HEK293T (cell line): ENCODE measurements around the gene EP300.

Source experiments
- ARNT ChIP-seq: fragments of 450-650 bp; IDR thresholded peaks from 2 replicates; pipeline ENCODE4 v1.6.1; 2017; ENCODE audit warnings: mild to moderate bottlenecking
- BHLHE40 ChIP-seq: fragments of 450-650 bp; IDR thresholded peaks from 2 replicates; pipeline ENCODE4 v1.6.1; 2016; ENCODE audit warnings: mild to moderate bottlenecking, moderate library complexity, borderline replicate concordance
- ELF4 ChIP-seq: fragments of 450-650 bp; IDR thresholded peaks from 2 replicates; pipeline ENCODE4 v1.6.1; 2017; ENCODE audit warnings: antibody characterized with exemption
- FOXA1 ChIP-seq: fragments of 450-650 bp; IDR thresholded peaks from 2 replicates; pipeline ENCODE4 v1.6.1; 2016; ENCODE audit warnings: mild to moderate bottlenecking
- FOXK2 ChIP-seq: fragments of 450-650 bp; IDR thresholded peaks from 2 replicates; pipeline ENCODE4 v1.6.1; 2016; ENCODE audit warnings: mild to moderate bottlenecking
- FOXM1 ChIP-seq: fragments of 450-650 bp; IDR thresholded peaks from 2 replicates; pipeline ENCODE4 v1.6.1; 2017; ENCODE audit warnings: mild to moderate bottlenecking, borderline replicate concordance
- L3MBTL2 ChIP-seq: fragments of 450-650 bp; conservative IDR thresholded peaks from 2 replicates; pipeline ENCODE4 v1.6.1; 2016; ENCODE audit warnings: mild to moderate bottlenecking
- LEF1 ChIP-seq: fragments of 450-650 bp; IDR thresholded peaks from 2 replicates; pipeline ENCODE4 v1.6.1; 2017; ENCODE audit warnings: mild to moderate bottlenecking, borderline replicate concordance
- NFRKB ChIP-seq: fragments of 450-650 bp; IDR thresholded peaks from 2 replicates; pipeline ENCODE4 v1.6.1; 2016; ENCODE audit warnings: mild to moderate bottlenecking, moderate library complexity
- PKNOX1 ChIP-seq: fragments of 450-650 bp; IDR thresholded peaks from 2 replicates; pipeline ENCODE4 v1.6.1; 2016
- SP1 ChIP-seq: fragments of 450-650 bp; IDR thresholded peaks from 2 replicates; pipeline ENCODE4 v1.6.1; 2017
- SUZ12 ChIP-seq: fragments of 450-650 bp; IDR thresholded peaks from 2 replicates; pipeline ENCODE4 v1.6.1; 2016; ENCODE audit warnings: mild to moderate bottlenecking
- TARDBP ChIP-seq: fragments of 450-650 bp; IDR thresholded peaks from 2 replicates; pipeline ENCODE4 v1.6.1; 2016
- ZNF384 ChIP-seq: fragments of 450-650 bp; IDR thresholded peaks from 2 replicates; pipeline ENCODE4 v1.6.1; 2016

GRCh38 chr22:41057076-41057475 is 35.3 kb upstream of the EP300 start:
- no peak for TF ChIP-seq FOXK2
- TF ChIP-seq SUZ12: no peak
- TF ChIP-seq LEF1: no peak
- no peak for TF ChIP-seq ZNF384
- TF ChIP-seq ARNT: no peak
- TF ChIP-seq BHLHE40: no peak
- no peak for TF ChIP-seq ELF4
- no peak for TF ChIP-seq SP1
- no peak for TF ChIP-seq TARDBP
- no peak for TF ChIP-seq FOXA1
- TF ChIP-seq FOXM1: no peak
- no peak for TF ChIP-seq L3MBTL2
- TF ChIP-seq NFRKB: no peak
- no peak for TF ChIP-seq PKNOX1
